Measurements from ENCODE around the gene PDE4DIP.
"Not testable (repeated sequence)": the region's sequence is repeated elsewhere in the genome, so short reads cannot be mapped to it uniquely, and the experiment has no call there.

- TF ChIP-seq, protein P1, sequence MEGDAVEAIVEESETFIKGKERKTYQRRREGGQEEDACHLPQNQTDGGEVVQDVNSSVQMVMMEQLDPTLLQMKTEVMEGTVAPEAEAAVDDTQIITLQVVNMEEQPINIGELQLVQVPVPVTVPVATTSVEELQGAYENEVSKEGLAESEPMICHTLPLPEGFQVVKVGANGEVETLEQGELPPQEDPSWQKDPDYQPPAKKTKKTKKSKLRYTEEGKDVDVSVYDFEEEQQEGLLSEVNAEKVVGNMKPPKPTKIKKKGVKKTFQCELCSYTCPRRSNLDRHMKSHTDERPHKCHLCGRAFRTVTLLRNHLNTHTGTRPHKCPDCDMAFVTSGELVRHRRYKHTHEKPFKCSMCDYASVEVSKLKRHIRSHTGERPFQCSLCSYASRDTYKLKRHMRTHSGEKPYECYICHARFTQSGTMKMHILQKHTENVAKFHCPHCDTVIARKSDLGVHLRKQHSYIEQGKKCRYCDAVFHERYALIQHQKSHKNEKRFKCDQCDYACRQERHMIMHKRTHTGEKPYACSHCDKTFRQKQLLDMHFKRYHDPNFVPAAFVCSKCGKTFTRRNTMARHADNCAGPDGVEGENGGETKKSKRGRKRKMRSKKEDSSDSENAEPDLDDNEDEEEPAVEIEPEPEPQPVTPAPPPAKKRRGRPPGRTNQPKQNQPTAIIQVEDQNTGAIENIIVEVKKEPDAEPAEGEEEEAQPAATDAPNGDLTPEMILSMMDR (IDR thresholded peaks at IDR 0.05) = not testable (repeated sequence)
- not testable (repeated sequence) for TF ChIP-seq TCF7L2 (IDR thresholded peaks at IDR 0.05; ENCODE audit: low read depth, low read length)
These were observed 148.1 kb downstream of the PDE4DIP start for GRCh38 chr1:148992364-148992763.

All from Panc1 (cell line).